Neural cell (in vitro differentiated cells): ENCODE results near the gene PLSCR2. TPM values are rescaled to one million over a fixed set of nuclear protein-coding genes. Genes with fewer than 3 reads are reported as not detected.

Source experiments
- H2AFZ ChIP-seq: fragments of 200-600, 300-800 bp; sonication (generic), shearing (Covaris generic); 2 replicates; pipeline ENCODE4 v1.6.0; 2014; ENCODE audit warnings: low read depth, mild to moderate bottlenecking, antibody characterized with exemption, low read length, moderate library complexity
- H3F3A ChIP-seq: fragments of 200-600 bp; shearing (Covaris generic); 2 replicates; pipeline ENCODE4 v1.6.1; 2016; ENCODE audit warnings: mild to moderate bottlenecking, moderate library complexity, mixed read lengths, antibody characterized with exemption, low read length; ENCODE audit not compliant: insufficient read depth, poor library complexity, severe bottlenecking
- H3K27ac ChIP-seq: fragments of 200-600, 300-800 bp; sonication (generic), shearing (Covaris generic); 2 replicates; pipeline ENCODE4 v1.5.1; 2014; ENCODE audit warnings: mild to moderate bottlenecking, low read length, moderate library complexity
- H3K27me3 ChIP-seq: fragments of 300-800, 200-600 bp; sonication (generic), shearing (Covaris generic); 2 replicates; pipeline ENCODE4 v1.6.0; 2014; ENCODE audit warnings: mild to moderate bottlenecking, low read depth, low read length, moderate library complexity; ENCODE audit not compliant: insufficient read depth
- H3K36me3 ChIP-seq: fragments of 300-800, 200-600 bp; sonication (generic), shearing (Covaris generic); 2 replicates; pipeline ENCODE4 v1.5.1; 2014; ENCODE audit warnings: mild to moderate bottlenecking, antibody characterized with exemption, low read length, moderate library complexity; ENCODE audit not compliant: insufficient read depth
- H3K4me2 ChIP-seq: fragments of 300-800, 200-600 bp; sonication (generic), shearing (Covaris generic); 2 replicates; pipeline ENCODE4 v1.6.0; 2014; ENCODE audit warnings: mild to moderate bottlenecking, low read length
- H3K4me3 ChIP-seq: fragments of 300-800, 200-600 bp; sonication (generic), shearing (Covaris generic); 2 replicates; pipeline ENCODE4 v1.5.1; 2014; ENCODE audit warnings: mild to moderate bottlenecking, low read length, moderate library complexity
- H3K79me2 ChIP-seq: fragments of 200-600 bp; shearing (Covaris generic); replicated peaks from 2 replicates; pipeline ENCODE4 v1.6.0; 2014; ENCODE audit warnings: mild to moderate bottlenecking, low read length, moderate library complexity; ENCODE audit not compliant: insufficient read depth
- H3K9ac ChIP-seq: fragments of 300-800, 200-600 bp; sonication (generic), shearing (Covaris generic); 2 replicates; pipeline ENCODE4 v1.6.1; 2016; ENCODE audit warnings: mild to moderate bottlenecking, low read length, mixed read lengths
- H3K9me2 ChIP-seq: fragments of 200-600 bp; shearing (Covaris generic); 2 replicates; pipeline ENCODE4 v1.6.1; 2016; ENCODE audit warnings: mild to moderate bottlenecking, low read length, mixed read lengths; ENCODE audit not compliant: insufficient read depth
- H3K9me3 ChIP-seq: fragments of 200-600, 300-800 bp; sonication (generic), shearing (Covaris generic); 2 replicates; pipeline ENCODE4 v1.6.1; 2016; ENCODE audit warnings: mild to moderate bottlenecking, mixed run types, low read length, moderate library complexity, mixed read lengths
- H4K20me1 ChIP-seq: fragments of 200-600 bp; shearing (Covaris generic); 2 replicates; pipeline ENCODE4 v1.6.1; 2016; ENCODE audit warnings: mild to moderate bottlenecking, mixed run types; ENCODE audit not compliant: insufficient read depth
- CTCF ChIP-seq: fragments of 450-650 bp; IDR thresholded peaks from 2 replicates; pipeline ENCODE4 v1.5.1; 2014; ENCODE audit warnings: antibody characterized with exemption, mild to moderate bottlenecking, moderate library complexity; ENCODE audit not compliant: poor library complexity, severe bottlenecking
- EP300 ChIP-seq: fragments of 450-650 bp; conservative IDR thresholded peaks from 2 replicates; pipeline ENCODE4 v1.6.1; 2014; ENCODE audit warnings: antibody characterized with exemption, mild to moderate bottlenecking, moderate library complexity; ENCODE audit not compliant: poor library complexity, severe bottlenecking
- MXI1 ChIP-seq: fragments of 450-650 bp; conservative IDR thresholded peaks from 2 replicates; pipeline ENCODE4 v1.6.1; 2014; ENCODE audit warnings: antibody characterized with exemption, mild to moderate bottlenecking; ENCODE audit not compliant: poor library complexity, severe bottlenecking
- POLR2AphosphoS5 ChIP-seq: IDR thresholded peaks from 2 replicates; pipeline ENCODE4 v1.6.1; 2012
- RAD21 ChIP-seq: fragments of 450-650 bp; conservative IDR thresholded peaks from 2 replicates; pipeline ENCODE4 v1.6.1; 2014; ENCODE audit warnings: antibody characterized with exemption, mild to moderate bottlenecking, moderate library complexity
- REST ChIP-seq: IDR thresholded peaks from 2 replicates; pipeline ENCODE4 v1.6.1; 2012; ENCODE audit warnings: borderline replicate concordance
- SMC3 ChIP-seq: fragments of 450-650 bp; conservative IDR thresholded peaks from 2 replicates; pipeline ENCODE4 v1.6.1; 2014; ENCODE audit warnings: antibody characterized with exemption, mild to moderate bottlenecking, moderate library complexity; ENCODE audit not compliant: poor library complexity
- polyA plus RNA-seq: library from polyadenylated mRNA; depleted of rRNA; stranded (reverse); fragments of >200 nt; gene quantifications from 2 replicates; pipeline ENCODE4 v1.2.3, GENCODE V29; 2014

PLSCR2 gene
- polyA plus RNA-seq, 1 donor from 2014 or later, result not detected

GRCh38 chr3:146504498-146505197 lies 35.3 kb upstream of the PLSCR2 start:
- Histone ChIP-seq H3F3A (no peaks in the 10 kb centered on the region), H3K9me3 (no peaks in the 10 kb centered on the region), H3K9me2 (no peaks in the 10 kb centered on the region), H2AFZ (no peak overlapping the region), H3K36me3 (no peaks in the 10 kb centered on the region), H3K79me2 (no peaks in the 10 kb centered on the region), H3K4me3 (no peak overlapping the region), H4K20me1 (no peaks in the 10 kb centered on the region), H3K27me3 (no peaks in the 10 kb centered on the region), H3K4me2 (no peak overlapping the region), H3K27ac (no peak overlapping the region), H3K9ac (no peak overlapping the region)
- no peak for TF ChIP-seq REST
- no peak for TF ChIP-seq RAD21
- TF ChIP-seq SMC3, result no peak
- no peak for TF ChIP-seq CTCF
- TF ChIP-seq EP300, result no peak
- TF ChIP-seq MXI1, result no peak
- TF ChIP-seq POLR2AphosphoS5, result no peak

GRCh38 chr3:146503461-146504202 lies 34.3 kb upstream of the PLSCR2 start:
- no peaks in the 10 kb centered on the region for H3K79me2 ChIP-seq
- no peak for TF ChIP-seq SMC3
- no peak overlapping the region for H3K4me3 ChIP-seq
- H4K20me1 ChIP-seq, result no peaks in the 10 kb centered on the region
- H3K27ac ChIP-seq, result no peak overlapping the region
- no peak overlapping the region for H2AFZ ChIP-seq
- no peaks in the 10 kb centered on the region for H3F3A ChIP-seq
- H3K9me3 ChIP-seq, result no peaks in the 10 kb centered on the region
- H3K4me2 ChIP-seq, result no peak overlapping the region
- H3K27me3 ChIP-seq, result no peaks in the 10 kb centered on the region
- no peaks in the 10 kb centered on the region for H3K9me2 ChIP-seq
- no peaks in the 10 kb centered on the region for H3K36me3 ChIP-seq
- H3K9ac ChIP-seq, result no peak overlapping the region
